IPS-18c (cell line): ENCODE results near the gene CTSH.
"Not testable (repeated sequence)": the region's sequence is repeated elsewhere in the genome, so short reads cannot be mapped to it uniquely, and the experiment has no call there.

ENCODE experiments used
- H3K4me3 ChIP-seq: 2 replicates; pipeline ENCODE4 v1.7.0; 2013; ENCODE audit warnings: low read depth, mild to moderate bottlenecking, low read length, moderate library complexity; ENCODE audit not compliant: insufficient read depth
- H3K9me3 ChIP-seq: one replicate; pipeline ENCODE4 v1.6.1; 2013; ENCODE audit warnings: mild to moderate bottlenecking, low read length, moderate library complexity; ENCODE audit not compliant: control insufficient read depth, insufficient read depth

CTSH gene

DNA sequence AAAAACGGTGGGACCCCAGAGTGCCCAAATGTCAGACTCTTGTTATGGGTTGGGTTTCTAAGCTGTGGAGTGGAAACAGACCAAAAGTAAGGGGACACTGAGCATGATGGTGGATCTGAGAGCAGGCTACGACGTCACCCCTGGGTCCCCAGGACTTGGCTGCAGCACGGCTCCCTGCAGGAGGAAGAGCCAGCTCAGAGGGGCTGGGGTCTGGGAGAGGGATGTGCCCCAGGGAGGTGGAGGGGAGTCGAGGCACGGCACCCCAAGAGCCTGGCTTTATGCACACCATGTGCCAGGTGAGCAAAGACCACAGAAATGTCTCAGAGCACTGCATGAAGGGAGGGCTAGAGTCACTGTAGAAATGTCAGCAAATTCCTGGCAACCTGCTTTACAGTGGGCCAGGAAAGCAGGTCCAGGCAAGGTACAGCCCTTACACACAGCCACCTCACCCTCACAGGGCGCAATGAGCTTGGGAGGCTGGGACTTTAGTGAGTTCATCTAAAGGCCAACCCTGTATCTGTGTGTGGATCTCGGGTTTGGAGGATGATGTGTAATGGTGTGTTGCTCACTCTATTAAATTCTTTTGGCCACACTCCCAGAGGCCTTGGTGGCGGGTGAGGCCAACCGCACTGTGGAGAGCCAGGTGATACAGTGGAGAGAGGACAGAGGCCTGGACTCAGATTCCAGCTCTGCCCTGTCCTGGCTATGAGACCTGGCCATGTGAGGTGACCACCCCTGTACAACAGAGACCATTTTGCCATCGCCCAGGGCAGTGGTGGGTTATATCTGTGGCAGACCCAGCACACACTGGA is 14.1 kb downstream of the CTSH start:
- H3K4me3 ChIP-seq, result no peak overlapping the region
- no peaks in the 10 kb centered on the region for H3K9me3 ChIP-seq

GRCh38 chr15:78929536-78930264 is 15.1 kb downstream of the CTSH start:
- H3K9me3 ChIP-seq, result no peaks in the 10 kb centered on the region
- H3K4me3 ChIP-seq, result no peak overlapping the region

DNA sequence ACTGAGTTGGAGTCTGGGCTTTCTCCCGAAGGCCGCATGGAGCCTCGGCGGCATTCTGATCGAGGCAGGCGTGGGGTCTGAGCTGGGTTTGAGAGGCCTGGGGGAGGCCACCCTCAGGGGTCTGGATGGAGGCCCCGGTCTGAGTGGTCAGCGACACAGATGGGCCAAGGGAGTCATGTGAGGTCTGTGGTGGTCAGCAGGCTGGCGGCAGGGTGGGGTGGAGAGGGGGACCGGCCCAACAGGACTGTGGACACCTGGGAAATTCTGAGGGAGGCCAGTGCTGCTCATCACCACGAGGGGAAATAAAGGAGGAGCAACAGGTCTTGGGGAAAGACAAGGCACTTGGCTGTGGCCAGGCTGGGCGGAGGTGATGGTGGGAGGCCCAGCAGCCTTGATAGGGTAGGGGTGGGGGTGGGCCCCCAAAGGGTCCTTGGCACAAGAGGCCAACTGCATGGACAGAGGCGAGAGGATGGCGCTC is 16.2 kb downstream of the CTSH start:
- no peaks in the 10 kb centered on the region for H3K9me3 ChIP-seq
- no peak overlapping the region for H3K4me3 ChIP-seq

- not testable (repeated sequence) for H3K4me3 ChIP-seq, H3K9me3 ChIP-seq
These were observed 16.7 kb downstream of the CTSH start for GRCh38 chr15:78928176-78928575.

GRCh38 chr15:78927077-78927790 is 17.6 kb downstream of the CTSH start:
- no peak overlapping the region for H3K4me3 ChIP-seq
- no peaks in the 10 kb centered on the region for H3K9me3 ChIP-seq

DNA sequence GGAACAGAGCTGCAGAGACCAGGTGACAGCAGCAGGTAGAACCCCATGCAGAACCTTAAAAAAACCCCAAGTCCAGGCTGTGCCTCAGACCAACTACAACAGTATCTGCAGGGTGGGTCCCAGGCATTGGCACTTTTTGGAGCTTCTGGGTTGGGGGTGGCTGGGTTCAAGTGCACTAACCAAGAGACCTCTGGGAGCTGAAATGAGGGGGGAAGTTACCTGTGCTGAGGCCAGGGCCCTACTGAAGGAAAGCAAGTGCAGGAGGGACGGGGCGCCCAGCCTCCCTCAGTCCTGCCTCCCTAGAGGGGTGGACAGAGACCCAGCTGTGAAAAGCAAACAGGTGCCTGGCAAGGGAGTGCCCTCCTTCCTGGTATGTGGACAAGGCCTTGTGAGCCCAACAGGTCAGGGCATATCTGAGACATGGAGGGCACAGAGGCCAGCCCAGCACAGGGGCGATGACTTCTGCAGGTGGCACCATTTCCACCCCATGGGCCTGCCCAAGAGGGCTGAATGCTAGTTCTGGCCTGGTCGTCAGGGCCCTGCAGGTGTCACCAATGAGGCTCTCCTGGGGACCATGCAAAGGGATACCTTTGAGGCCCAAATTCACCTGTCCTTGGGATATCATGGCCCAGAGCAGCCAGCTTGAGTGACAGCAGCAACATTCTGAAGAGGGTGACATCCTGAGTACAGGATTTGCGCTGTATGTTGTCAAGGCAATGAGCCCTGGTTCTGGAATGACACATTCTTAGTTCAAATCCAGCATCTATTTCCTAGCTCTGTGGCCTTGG is 18.7 kb downstream of the CTSH start:
- no peak overlapping the region for H3K4me3 ChIP-seq

DNA sequence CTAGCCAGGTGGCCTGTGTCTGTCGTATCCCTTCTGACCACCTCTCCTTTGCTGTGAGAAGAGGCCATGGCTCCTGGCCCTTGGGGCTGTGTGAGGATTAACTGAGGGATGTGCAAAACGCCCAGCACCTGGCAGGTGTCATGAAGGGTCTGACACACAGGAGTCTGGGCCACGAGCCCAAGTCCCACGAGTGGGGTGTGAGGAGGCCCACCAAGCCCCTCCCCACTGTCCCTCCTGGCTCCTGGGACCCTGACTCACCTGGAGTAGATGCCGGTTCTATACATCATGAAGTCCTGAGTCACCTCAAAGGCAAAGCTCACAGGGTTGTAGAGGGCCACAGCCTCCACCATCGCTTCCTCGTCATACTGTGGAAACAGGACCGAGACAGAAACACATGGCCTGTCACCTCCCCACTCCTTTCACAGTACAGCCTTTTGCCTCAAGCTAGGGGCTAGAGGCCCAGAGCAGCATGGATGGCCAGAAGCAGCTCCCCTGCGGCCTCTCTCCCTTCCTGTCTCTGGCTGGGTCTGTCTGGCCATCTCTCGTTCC is 19.7 kb downstream of the CTSH start:
- no peak overlapping the region for H3K4me3 ChIP-seq
- no peaks in the 10 kb centered on the region for H3K9me3 ChIP-seq

More for the DNA sequence above, 18.7 kb downstream of the CTSH start:
- no peaks in the 10 kb centered on the region for H3K9me3 ChIP-seq

GRCh38 chr15:78923480-78924360 is 21.1 kb downstream of the CTSH start:
- H3K9me3 ChIP-seq, result no peaks in the 10 kb centered on the region
- H3K4me3 ChIP-seq, result no peak overlapping the region

GRCh38 chr15:78923015-78923414 is 21.8 kb downstream of the CTSH start:
- H3K4me3 ChIP-seq, result no peak overlapping the region
- no peaks in the 10 kb centered on the region for H3K9me3 ChIP-seq

DNA sequence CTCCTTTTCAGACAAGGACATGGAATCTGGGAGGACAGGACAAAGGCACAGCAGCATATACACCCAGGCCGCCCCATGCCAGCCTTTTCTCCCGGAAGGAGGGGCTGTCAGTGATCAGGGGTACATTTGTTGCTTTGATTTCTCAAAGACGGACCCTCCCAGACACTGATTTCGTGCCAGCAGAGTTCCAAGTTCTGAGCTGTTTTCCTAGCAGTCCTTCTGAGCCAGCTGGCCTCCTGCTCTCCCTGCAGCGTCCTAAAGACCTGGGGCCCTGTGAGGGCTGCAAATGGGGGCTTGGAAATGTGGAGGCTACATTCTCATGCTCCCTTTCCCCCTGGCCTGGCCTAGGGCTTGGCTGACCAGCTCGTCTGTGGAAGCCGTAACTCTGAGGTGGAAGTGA is 22.3 kb downstream of the CTSH start:
- no peak overlapping the region for H3K4me3 ChIP-seq
- no peaks in the 10 kb centered on the region for H3K9me3 ChIP-seq

GRCh38 chr15:78921940-78922339 is 22.9 kb downstream of the CTSH start:
- Histone ChIP-seq H3K4me3 (no peak overlapping the region), H3K9me3 (no peaks in the 10 kb centered on the region)

DNA sequence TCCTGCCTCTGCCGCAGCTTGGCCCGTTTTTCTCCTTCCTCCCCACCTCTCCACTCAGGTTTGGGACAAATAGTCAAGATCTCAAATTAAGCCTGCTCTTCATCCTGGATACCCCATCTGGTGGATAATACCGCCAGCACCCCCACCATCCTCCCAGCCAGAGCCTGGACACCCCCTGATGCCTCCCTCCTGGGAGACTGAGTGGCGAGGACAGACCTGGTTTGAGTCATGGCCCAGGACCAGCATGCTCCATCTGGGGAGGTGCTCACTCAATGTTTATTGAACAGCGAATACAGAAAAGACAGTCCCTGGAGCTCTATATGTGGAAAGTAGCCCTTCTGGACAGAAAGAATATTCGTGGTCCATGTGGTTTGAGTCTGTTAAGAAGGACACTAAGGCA is 23.3 kb downstream of the CTSH start:
- no peak overlapping the region for H3K4me3 ChIP-seq
- no peaks in the 10 kb centered on the region for H3K9me3 ChIP-seq

GRCh38 chr15:78917888-78918287 is 27.0 kb downstream of the CTSH start:
- no peak overlapping the region for H3K4me3 ChIP-seq
- H3K9me3 ChIP-seq, result no peaks in the 10 kb centered on the region

DNA sequence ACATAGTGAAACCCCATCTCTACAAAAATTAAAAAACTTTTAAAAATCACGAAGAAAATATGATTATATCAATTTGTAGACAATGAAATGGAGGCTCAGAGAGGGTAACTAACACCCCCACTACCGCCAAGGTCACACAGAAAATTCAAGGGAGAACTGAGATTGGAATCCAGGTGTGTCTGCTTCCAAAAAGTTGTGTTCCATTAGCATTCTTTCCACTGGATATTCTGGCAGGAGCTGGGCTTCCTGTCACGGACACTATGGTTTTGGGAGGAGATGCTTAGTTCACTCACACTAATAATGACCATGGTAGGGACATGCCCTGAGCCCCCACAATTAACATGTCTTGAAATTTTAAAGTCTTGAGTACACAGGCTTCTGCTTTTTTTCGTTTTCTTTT is 28.8 kb downstream of the CTSH start:
- H3K9me3 ChIP-seq, result no peaks in the 10 kb centered on the region
- H3K4me3 ChIP-seq, result no peak overlapping the region

DNA sequence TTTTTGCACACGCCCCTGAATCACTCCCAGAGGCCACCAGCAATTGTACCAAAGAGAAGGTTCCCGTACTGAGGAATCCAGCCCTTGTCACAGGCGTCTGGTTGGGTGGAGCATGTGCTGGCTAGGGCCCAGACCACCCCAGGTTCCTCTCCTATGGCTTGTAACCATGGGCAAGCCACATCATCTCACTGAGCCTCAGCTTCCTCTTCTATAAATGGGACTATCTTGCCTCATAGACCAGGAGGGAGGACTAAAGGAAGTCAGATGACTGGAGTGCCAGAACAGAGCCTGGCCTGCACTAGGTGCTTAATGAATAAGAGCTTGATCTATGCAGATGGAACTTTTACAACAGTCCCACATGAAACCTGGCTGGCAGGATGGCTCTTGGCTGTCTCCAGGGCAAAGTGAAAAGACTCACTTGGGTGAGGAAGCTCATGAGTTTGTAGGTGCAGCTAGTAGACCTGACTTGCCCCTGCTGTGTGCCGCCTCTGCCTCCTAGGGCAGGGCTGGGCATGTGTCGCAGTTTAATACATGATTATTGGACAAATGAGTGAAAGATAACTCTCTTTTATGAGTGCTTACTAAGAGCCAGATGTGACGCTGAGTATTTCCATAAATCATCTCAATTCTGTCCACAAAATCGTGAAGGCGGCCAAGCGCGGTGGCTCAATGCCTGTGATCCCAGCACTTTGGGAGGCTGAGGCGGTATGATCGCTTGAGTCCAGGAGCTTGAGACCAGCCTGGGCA is 29.3 kb downstream of the CTSH start:
- Histone ChIP-seq H3K4me3 (no peak overlapping the region), H3K9me3 (no peaks in the 10 kb centered on the region)
